Vagina (tissue), 2 donors: ENCODE data around the gene GRHL3. TPM values are rescaled to one million over a fixed set of nuclear protein-coding genes. Genes with fewer than 3 reads are reported as not detected.

ENCODE experiments used
- DNase-seq, 2 donors: peaks; one replicate each; pipeline ENCODE4 v3.0.0-alpha.2; 2017; ENCODE audit errors: extremely low spot score in 2 of 2
- H3K27ac ChIP-seq: fragments of 200-600 bp; sonication (generic); one replicate; pipeline ENCODE4 v1.5.1; 2019
- H3K27me3 ChIP-seq: fragments of 200-600 bp; sonication (generic); one replicate; pipeline ENCODE4 v1.5.1; 2019
- H3K36me3 ChIP-seq, 2 donors: fragments of 200-600 bp; sonication (generic); one replicate each; pipeline ENCODE4 v1.5.1; 2017 to 2019
- H3K4me1 ChIP-seq: fragments of 200-600 bp; sonication (generic); one replicate; pipeline ENCODE4 v1.5.1; 2019
- H3K4me3 ChIP-seq, 2 donors: fragments of 200-600 bp; sonication (generic); 1 replicate in 1 of 2; 2 replicates in 1 of 2; pipeline ENCODE4 v1.5.1; 2016 to 2019
- H3K9me3 ChIP-seq: fragments of 200-600 bp; sonication (generic); one replicate; pipeline ENCODE4 v1.5.1; 2019
- CTCF ChIP-seq, 3 experiments: fragments of 450-650 bp in 2 of 3; fragments of 200-600 bp in 1 of 3; sonication (generic) in 1 of 3; IDR thresholded peaks; one replicate each; pipeline ENCODE4 v1.5.1; 2017 to 2019; ENCODE audit warnings: antibody characterized with exemption in 3 of 3, mild to moderate bottlenecking in 2 of 3, moderate library complexity in 2 of 3
- POLR2A ChIP-seq, 2 donors: fragments of 450-650 bp; IDR thresholded peaks; one replicate each; pipeline ENCODE4 v1.6.1; 2017; ENCODE audit warnings: antibody characterized with exemption in 2 of 2, mild to moderate bottlenecking in 2 of 2, moderate library complexity in 2 of 2
- POLR2AphosphoS5 ChIP-seq, 2 donors: sonication (generic); formaldehyde crosslinking; IDR thresholded peaks; one replicate each; pipeline ENCODE4 v1.9.0; 2017; ENCODE audit warnings: antibody characterized with exemption in 2 of 2, mild to moderate bottlenecking in 2 of 2, low read depth in 1 of 2; ENCODE audit not compliant: insufficient read depth in 1 of 2
- intact Hi-C: fragments of 100-400 bp; cut with DNase I; formaldehyde crosslinking; loops from one replicate; pipeline ENCODE4 v1.15.1; 2023
- total RNA-seq: library from RNA; depleted of rRNA; stranded (reverse); fragments of >200 nt; gene quantifications from one replicate; pipeline ENCODE4 v1.2.3, GENCODE V29; 2016

Gene GRHL3
- total RNA-seq, 1 donor from 2014 or later = 58.7 TPM

- Histone ChIP-seq H3K27me3 (no peaks in the 10 kb centered on the region), H3K4me3 (no peak overlapping the region), H3K4me1 (peaks cover 23% of the 10 kb centered on the region), H3K27ac (peak overlapping the region; percentile 36), H3K9me3 (no peaks in the 10 kb centered on the region), H3K36me3 (no peaks in the 10 kb centered on the region)
- intact Hi-C loops = no loop called here
- no peak for TF ChIP-seq POLR2A (IDR thresholded peaks at IDR 0.05)
- TF ChIP-seq CTCF (IDR thresholded peaks at IDR 0.05) = no peak
- no peak for TF ChIP-seq POLR2AphosphoS5 (IDR thresholded peaks at IDR 0.05; ENCODE audit: insufficient read depth in 1 of 2, low read depth in 1 of 2)
- no peak for DNase-seq
Observed at GRCh38 chr1:24325587-24326449, 6.7 kb downstream of the GRHL3 start.

- peaks cover 7% of the 10 kb centered on the region for H3K4me1 ChIP-seq
- TF ChIP-seq POLR2AphosphoS5 (IDR thresholded peaks at IDR 0.05; ENCODE audit: insufficient read depth in 1 of 2, low read depth in 1 of 2) (no peak), POLR2A (IDR thresholded peaks at IDR 0.05) (no peak), CTCF (IDR thresholded peaks at IDR 0.05) (no peak)
- no peaks in the 10 kb centered on the region for H3K36me3 ChIP-seq
- no peak for DNase-seq
- H3K27me3 ChIP-seq = no peaks in the 10 kb centered on the region
- no peaks in the 10 kb centered on the region for H3K9me3 ChIP-seq
- no peak overlapping the region for H3K4me3 ChIP-seq
- no peak overlapping the region for H3K27ac ChIP-seq
- intact Hi-C loops = no loop called here
Observed at GRCh38 chr1:24327486-24327885, 8.3 kb downstream of the GRHL3 start.

GRCh38 chr1:24327891-24328290 lies 8.7 kb downstream of the GRHL3 start:
- no peaks in the 10 kb centered on the region for H3K36me3 ChIP-seq
- H3K27me3 ChIP-seq = no peaks in the 10 kb centered on the region
- H3K9me3 ChIP-seq = no peaks in the 10 kb centered on the region
- TF ChIP-seq CTCF (IDR thresholded peaks at IDR 0.05) (no peak), POLR2A (IDR thresholded peaks at IDR 0.05) (no peak), POLR2AphosphoS5 (IDR thresholded peaks at IDR 0.05; ENCODE audit: insufficient read depth in 1 of 2, low read depth in 1 of 2) (no peak)
- no peak overlapping the region for H3K27ac ChIP-seq
- intact Hi-C loops = no loop called here
- H3K4me3 ChIP-seq = no peak overlapping the region
- peaks cover 2% of the 10 kb centered on the region for H3K4me1 ChIP-seq
- DNase-seq = no peak

GRCh38 chr1:24329331-24329730 lies 10.2 kb downstream of the GRHL3 start:
- H3K27ac ChIP-seq = no peak overlapping the region
- H3K9me3 ChIP-seq = no peaks in the 10 kb centered on the region
- H3K4me3 ChIP-seq = no peak overlapping the region
- intact Hi-C loops = no loop called here
- no peaks in the 10 kb centered on the region for H3K4me1 ChIP-seq
- no peak for DNase-seq
- TF ChIP-seq POLR2AphosphoS5 (IDR thresholded peaks at IDR 0.05; ENCODE audit: insufficient read depth in 1 of 2, low read depth in 1 of 2) (no peak), CTCF (IDR thresholded peaks at IDR 0.05) (no peak), POLR2A (IDR thresholded peaks at IDR 0.05) (no peak)
- no peaks in the 10 kb centered on the region for H3K36me3 ChIP-seq
- H3K27me3 ChIP-seq = no peaks in the 10 kb centered on the region
